T-helper 2 cell treated with Interferon-gamma antibody and Interleukin-4, amounts not matched to agents 100 ng/mL and 5 ng/mL, for 36 hours (primary cell): ENCODE results near the gene PRPF40B. TPM values are rescaled to one million over a fixed set of nuclear protein-coding genes. Genes with fewer than 3 reads are reported as not detected.
"Not testable (repeated sequence)": the region's sequence is repeated elsewhere in the genome, so short reads cannot be mapped to it uniquely, and the experiment has no call there.

Source experiments
- intact Hi-C: fragments of 100-400 bp; cut with micrococcal nuclease; formaldehyde crosslinking; loops from one replicate; pipeline ENCODE4 v1.15.1; 2023
- total RNA-seq: library from RNA; stranded (reverse); gene quantifications from 2 replicates; pipeline ENCODE4 v1.2.3, GENCODE V29; 2022

PRPF40B gene
- total RNA-seq = 10.1 and 10.8 TPM in 2 replicates

DNA sequence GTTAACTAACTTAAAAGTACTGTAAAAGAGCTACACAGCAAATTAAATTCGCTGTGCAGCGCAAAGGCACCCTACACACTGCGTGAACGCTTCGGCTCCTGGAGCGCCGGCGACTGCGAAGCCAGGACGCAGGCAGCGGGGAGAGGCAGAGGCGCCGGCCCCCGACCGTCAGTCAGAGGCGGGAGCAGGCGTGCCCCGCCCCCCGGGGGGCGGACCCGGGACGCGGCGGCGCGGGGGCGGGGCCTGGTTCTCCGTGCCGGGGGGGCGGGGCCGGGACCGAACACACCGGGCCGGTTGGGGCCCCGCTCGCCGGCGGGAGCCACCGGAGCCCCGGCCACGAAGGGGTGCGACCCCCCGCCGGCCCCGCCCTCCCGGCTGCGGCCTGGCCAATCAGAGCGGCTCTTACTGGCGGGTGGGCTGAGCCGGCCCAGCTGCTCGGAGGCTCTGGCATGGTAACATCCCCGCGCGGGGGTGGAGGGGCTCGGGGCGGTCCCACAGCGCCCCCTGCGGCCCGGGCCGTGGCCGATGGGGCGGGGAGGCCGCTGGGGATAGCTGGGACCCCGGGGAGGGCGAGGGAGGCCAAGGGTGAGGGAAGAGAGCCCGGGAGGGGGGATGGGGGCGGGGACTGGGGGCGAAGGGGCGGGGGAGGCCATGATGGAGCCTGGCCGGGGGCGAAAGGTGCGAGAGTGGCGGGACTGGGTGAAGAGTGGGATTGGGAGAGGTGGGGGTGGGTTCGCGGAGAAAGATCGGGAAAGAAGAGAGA, at the start of gene PRPF40B:
PRPF40B (plus strand) TSS at position 420 of the 763 bp plus-strand sequence; CDS start at position 450, 30 bp downstream.
- intact Hi-C loops = loop anchor here (1.0 to 10.0 kb wide), 7 partner anchors 43 to 358 kb away; partner anchors contain the start of genes FMNL3, KCNH3, MCRS1 and NCKAP5L

DNA sequence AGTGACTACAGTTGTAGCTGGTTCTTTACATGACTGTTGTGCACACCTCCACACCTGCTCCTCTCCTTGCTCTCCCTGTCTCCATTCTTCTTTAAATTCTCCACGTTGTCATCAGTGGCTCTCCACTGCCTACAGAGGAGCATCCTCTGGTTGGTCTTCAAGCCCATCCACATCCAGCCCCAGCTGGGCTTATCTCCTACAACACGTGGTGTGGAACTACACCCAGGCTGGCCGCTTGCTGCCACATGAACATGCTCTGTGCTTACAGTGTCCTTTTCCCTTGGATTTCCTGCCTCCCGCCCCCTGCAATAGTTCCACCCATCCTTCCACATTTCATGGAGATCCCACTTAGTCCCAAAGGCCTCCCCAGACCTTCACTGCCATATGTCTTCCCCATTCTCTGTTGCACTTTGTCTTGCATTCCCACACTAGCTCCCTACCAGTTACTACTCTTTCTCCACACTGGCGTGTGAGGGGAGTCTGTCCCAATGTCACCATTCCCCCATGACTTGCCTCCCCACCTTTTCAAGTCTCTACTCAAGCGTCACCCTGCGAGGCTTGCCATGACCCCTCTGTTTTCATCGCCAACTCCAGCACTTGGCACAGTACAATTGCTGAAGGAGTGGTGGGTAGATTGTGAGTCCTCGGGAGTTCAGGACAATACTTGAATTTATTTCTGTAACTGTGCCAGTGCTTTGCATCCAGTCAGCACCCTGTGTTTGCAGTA, 45.6 kb upstream of the PRPF40B start:
- intact Hi-C loops = no loop called here

DNA sequence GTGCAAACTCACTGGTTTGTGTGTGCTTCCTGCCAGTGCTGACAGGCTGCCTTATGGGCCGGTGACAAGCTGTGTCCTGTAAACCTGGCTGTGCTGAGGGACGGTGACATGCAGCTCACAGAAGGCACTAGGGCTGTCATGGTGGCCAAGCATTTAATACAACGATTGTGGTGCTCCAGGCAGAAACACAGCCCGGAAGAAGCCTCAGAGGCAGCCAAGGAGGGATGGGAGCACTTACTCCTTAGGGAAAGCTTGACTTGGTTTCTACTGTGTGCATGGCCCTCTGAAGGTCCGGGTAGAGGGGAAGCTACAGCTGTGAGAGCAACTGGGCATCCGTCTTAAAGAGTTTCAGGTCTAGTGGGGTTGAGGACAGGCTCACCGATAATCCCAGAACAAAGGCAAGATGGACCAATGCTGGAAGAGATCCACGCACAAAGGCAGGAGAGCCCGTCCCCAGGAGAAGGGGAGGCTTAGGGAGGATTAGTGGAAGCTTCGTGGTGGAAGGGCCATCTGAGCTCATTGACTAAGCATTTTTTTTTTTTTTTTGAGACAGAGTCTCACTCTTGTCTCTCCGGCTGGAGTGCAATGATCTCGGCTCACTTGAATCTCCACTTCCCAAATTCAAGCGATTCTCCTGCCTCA, 44.8 kb upstream of the PRPF40B start:
- intact Hi-C loops = no loop called here

DNA sequence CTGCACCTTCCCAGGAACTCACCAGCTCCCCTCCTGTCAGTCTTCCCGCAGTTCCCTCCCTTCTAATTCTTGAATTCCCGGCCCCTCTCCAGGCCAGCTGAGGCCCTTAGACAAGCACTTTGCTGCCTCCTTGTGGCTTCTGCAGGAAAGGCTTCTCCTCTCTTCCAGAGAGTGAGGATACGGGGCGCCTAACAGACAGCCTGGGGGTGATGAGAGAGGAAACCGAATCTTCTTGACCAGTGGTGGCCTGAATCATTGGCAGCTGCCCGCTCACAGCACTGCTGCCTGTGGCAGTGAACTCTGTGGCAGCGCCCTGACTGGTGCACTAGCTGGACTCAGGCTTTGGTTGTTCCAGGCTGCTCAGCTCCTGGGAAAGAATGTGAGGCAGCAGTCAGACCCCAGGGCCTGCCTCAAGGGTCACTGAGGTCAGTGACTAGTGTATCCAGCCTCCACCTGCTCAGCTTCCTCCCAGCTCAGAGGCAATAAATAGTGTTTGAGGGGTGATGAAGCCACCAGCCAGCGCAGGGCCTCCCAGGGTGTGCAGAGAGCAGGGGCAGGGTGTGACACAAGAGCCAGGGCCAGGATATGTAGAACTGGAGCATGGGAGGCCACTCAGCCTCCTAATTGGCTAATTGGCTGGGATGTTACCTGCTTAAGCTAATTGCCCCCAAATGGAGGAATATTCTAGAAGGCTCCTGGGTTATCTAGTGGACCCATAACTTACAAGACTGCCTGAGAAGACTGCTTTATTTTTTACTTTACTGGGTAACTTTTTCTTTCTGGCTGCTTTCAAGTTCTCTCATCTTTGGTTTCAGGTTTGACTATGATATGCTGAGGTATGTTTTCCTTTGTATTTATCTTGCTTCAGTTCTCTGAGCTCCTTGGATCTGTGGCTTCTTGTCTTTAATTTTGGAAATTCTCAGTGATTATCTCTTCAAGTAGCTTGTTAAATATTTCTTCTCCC, 42.5 kb upstream of the PRPF40B start:
- intact Hi-C loops = loop anchor here (1.0 to 2.0 kb wide), 4 partner anchors 28 to 223 kb away; partner anchors contain the start of gene PRPF40B

DNA sequence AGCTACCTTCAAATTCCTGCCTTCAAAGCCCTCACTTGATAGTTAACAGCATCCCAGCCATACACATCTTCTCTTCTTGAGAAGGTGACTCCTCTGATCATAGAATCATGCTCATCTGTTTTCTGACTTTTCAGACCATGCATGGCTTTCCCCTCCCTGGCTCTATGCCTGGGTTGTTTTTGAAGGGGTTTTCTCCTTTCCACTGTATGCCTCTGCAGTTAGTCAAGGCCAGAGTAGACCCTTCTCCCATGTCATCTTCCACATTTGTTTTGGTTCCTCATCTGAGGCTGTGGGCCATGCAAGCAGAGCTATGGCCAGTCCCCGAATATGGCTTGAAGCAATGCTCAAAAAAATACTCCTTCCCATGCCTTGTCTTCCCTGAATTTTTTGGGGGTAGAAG, 41.2 kb upstream of the PRPF40B start:
- intact Hi-C loops = no loop called here

DNA sequence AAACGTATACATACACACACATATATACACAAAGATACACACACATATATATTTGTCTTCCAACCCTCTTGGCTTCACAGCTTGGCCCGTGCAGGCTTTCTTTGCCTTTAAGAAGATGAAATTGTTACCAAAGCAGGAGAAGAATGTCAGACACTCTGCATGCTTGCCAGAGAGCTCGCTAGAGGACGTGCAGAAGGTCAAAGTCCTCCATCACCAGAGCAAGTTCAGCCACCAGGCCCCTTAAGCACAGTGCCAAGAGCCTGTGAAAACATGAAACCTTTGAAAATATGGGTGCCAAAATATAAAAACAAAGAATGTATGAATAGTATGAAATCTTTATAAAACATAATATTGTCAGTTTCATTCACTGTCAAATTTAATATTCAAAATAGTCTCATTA, 40.5 kb upstream of the PRPF40B start:
- intact Hi-C loops = no loop called here

DNA sequence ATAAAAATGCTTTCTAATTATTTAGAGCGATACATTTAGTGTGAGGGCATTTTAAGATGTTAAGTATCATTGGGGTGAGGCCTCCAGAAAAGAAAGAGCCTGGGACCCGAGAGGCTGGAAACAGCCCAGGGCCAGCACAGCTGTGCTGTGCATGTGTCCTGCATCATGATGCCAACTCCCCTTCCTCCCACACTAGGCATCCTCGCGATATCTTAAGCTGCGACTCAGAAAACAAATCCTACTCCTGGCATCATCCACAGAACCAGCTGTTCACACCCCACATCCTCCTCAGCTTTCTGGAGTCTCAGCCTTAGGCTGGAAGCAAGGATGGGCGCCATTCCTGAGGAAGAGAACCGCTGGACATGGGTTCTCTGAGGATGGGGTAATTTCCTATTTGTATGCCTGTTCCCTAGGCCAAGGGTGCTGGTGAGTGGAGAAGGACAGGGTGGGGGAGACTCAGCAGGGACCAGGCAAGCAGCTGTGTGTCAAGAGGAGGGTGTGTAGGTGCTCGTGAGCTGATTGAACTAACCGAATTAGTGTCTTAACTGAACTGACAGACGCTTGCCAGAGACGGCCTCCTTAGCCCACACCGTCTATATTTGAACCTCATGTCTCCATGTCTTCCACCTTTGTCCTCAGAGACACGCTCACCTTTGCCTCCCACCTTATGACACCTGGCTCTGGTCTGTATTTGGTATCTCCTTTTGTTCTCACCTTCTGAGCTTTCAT, 39.8 kb upstream of the PRPF40B start:
- intact Hi-C loops = no loop called here

DNA sequence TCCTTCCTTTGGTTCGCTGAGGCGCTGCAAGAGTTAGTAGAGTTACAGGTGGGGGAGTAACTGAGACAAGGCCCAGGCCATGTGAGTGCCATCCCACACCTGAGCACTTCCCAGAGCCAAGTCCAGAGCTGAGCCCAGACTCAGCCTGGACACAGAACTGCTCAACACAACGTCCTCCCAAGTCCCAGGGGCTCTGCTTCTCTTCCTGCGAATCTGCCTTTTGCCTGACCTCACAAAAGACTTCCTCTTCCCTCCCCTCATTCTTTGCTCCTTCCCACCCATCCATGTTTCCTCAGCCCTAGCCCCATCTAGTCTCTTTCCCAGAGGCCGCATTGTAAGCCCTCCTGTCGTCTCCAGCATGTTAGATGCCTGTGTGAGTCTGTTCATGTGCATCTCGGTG, 38.8 kb upstream of the PRPF40B start:
- intact Hi-C loops = no loop called here

DNA sequence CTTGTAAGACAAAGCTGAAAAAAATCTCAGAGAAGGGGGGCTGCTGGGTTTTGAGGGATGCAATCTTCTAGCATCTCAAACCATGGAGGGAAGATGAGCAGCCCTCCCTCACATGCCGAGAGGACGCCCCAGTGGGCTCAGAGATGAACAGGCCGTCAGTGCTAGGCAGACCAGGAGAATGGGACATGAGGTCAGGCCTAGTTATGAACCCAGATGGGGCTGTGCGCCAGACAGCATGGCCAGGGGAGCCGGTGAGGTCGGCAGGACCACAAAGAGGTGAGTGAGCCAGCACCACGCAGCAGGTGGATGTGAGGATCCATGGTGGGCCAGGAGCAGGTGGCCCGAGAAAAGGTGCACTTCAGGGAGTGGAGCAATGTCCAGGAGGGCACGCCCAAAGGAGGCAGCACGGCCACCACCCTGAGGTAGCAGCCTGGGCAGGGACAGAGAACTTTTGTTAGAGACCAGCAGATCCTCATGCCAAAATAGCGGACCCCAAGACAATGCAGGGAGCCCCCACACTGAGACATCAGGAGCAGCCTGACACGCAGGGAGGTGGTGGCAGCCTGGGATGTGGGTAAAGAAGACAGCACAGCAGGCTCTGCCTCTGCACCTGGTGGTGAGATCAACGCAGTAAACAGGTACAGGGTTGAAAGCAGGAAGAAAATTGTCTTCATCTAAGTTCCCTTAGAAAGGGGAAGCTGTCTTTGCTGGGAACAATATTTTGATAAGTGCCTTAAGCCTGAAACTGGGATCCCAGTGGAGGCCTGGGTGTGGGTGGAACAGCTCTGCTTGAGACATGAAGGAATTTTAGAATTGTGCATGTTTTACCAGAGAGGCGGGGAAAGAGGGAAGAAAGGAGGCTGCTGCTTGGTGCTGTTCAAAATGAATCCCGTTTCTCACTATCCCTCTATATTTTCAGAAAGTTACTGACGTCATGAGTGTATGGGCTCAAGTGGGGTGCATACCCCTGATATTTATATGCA, 37.6 kb upstream of the PRPF40B start:
- intact Hi-C loops = no loop called here

DNA sequence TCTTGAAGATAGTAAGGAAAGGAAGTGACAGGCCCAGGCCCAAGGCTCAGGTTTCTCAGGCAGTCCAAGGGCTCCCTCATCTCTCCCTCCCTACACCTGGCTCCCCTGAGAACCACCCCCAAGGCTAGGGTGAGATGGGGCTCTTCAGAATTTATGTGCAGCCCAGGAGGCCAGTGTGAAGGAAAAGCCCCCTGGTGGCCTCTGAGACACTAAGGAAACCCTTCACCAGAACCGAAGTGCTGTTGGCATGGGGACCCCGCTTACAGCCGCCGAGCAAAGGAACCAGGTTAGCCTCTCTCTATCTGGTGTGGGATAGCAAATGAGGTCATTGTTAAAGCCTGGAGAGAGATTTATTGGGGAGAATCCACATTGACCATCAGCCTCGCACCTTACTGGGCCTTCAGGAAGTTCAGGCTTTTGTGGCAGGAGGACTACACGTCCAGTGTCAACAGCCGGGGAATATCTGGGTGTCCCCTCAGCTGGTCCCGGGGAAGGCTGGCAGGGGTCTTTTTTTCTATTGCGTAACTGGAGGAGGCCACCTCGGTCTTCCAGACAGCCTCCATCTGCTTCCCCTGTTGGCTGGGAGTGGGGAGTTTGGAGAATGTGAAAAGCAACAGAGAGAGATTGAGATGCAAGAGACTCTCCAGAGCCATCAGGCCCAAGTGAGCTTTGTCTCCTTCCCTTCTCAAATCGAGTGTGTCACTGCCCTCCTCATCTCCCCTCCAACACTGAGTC, 36.0 kb upstream of the PRPF40B start:
- intact Hi-C loops = no loop called here

DNA sequence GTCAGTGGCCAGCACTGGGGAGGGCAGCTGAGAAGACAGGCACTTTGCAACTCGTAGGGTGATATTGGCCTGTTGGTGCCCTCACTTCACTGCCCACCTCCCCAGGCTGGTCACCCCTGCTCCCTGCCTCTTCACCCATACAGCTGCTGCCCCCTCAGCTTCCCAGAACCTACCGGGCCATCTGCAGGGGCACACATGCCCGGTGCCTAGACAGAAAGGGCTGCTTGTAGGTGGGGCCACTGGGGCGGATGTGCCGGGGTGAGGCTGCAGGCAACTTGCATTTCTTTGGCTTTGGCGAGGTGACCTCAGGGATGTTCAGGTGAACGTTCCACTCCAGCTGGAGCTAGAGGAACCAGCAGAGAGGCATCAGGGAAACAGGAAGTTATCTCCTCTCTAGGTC, 35.1 kb upstream of the PRPF40B start:
- intact Hi-C loops = no loop called here

DNA sequence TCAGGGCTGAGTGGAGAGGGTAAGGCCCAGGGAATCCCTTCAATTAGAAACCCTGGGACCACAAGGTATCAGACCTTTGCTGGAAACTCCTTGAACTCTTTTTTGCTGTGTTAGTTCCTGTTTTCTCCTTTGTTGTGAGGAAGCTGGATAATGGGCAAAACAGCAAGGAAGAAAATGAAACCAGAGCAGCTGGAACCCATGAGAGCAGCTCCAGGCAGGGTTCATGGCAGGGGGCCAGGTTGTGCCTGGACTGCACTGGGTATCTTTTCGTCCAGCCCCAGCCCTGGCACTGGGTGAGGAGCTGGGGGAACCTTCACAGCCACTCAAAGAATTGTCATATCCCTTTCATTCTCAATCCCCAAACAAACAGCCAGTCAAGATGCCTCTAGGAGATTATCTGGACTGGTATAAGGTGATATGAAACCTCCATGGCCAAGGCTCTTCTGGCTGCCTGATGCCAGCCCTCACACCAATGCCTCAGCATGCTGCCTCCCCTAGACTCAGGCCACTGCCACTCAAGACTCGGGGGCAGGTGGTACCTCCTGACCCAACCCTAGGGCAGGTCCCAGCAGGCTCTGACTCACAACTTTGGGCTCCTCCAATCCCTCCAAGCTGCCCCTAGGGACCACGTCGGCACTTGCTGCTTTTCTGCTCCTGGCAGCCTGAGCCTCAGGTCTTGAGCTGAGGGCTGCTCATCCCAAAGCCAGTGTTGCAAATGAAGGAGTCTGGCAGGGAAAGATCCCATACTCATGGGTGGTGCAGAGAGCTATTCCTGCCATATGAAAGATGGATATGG, 34.4 kb upstream of the PRPF40B start:
- intact Hi-C loops = no loop called here

DNA sequence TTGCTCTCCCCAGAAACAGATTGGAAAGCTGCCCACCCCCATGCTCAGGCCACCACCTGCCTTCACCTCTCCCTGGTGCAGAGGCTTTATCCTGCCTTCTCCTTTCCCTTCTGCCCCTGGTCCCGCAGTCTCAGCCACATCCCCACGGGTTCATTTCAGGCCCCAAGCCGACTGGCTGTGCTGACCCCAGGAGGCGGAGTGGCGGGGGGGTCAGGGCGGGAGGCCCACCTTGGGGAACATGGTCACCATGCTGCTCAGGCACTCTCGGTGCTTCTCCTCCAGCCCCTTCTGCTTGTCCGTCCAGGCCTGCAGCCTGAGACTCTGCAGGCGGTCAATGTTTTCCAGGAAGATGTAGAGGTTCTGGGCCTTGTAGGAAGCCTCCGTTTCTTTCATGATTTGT, 24.8 kb upstream of the PRPF40B start:
- intact Hi-C loops = no loop called here

DNA sequence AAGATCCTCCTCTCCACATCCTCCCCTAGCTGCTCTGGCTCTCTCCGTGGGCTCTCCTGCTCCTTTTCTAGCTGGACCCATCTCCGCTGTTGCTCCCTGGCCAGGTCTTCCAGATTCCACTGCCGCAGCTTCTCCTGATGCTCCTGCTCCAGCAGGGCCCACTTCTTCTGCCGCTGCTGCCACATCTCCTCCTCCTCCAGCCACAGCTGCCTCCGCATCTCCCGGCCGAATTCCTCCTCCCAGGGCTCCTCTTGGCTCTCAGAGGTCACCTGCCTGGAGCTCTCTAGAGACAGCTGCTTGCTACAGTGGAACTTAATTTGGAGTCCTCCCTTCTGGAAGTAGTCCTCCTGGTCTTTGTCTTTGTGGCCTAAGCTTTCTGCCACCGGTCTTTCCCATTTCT, 23.4 kb upstream of the PRPF40B start:
- intact Hi-C loops = no loop called here

DNA sequence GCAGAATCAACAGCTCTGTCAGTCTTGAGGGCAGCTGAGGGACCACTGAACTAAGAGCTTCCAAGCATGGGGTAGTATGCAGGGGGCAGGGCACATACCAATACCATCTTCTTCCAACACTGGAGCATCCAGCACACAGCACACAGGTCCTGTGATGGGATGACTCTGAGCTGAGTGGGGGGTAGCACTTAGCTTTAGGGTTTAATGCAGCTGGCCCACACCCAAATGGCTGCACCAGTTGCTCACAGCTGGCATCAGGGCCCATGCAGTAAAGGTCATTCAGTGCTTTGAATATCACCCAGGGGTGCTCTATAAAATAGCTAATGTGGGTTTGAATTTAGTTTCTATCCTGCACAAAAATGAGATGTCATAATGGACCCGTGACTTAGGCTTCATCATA, 19.6 kb upstream of the PRPF40B start:
- intact Hi-C loops = no loop called here

DNA sequence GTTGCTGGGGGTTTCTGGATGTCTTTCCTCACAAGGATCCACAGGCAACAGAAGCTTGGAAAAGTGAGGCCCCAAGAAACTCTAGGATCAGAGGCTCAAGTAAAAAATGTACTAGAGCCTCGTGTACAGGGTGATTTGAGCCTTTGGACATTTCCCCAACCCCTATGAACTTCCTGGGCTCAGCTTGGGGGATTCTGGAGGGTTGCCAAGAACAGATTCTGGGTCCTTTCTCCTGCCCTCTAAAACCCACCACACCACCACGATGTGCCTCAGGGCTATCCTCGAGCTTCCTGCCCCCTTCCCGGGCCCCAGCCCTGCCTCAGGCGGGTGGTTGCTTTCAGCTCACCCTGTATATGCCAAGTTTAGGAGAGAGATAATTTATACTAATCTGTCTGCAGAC, 18.5 kb upstream of the PRPF40B start:
- intact Hi-C loops = no loop called here

DNA sequence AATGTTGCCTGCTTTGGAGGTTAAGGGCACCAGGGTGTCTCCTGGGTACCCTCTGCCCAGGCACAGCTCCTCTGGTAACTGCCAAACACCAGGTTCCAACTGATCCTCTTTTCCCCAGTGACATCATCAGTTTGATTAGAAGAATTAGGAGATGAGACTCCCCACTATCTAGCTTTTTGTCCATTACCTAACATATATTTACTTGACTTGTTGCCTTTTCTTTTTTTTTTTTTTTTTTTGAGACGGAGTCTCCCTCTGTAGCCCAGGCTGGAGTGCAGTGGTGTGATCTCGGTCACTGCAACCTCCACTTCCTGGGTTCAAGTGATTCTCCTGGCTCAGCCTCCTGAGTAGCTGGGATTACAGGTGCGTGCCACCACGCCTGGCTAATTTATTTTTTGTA, 17.8 kb upstream of the PRPF40B start, which contains the start of gene FAM186B:
FAM186B (minus strand) TSS at position 101 of the 400 bp plus-strand sequence. CDS start 162 bp downstream, outside the sequence.
- intact Hi-C loops = not testable (repeated sequence)
